NCI-H2029 (cell line): ENCODE results near the gene POLR2L.
A peak's percentile ranks its signal among the peaks of the same experiment; 100 is the strongest.

ENCODE experiments used
- DNase-seq: peaks from one replicate; lab custom pipeline; 2025; lab: John Stamatoyannopoulos, UW

POLR2L gene

GRCh38 chr11:868802-869201, 26.5 kb upstream of the POLR2L start:
- no peak for DNase-seq

GRCh38 chr11:868394-868793, 26.1 kb upstream of the POLR2L start:
- DNase-seq, result no peak

DNA sequence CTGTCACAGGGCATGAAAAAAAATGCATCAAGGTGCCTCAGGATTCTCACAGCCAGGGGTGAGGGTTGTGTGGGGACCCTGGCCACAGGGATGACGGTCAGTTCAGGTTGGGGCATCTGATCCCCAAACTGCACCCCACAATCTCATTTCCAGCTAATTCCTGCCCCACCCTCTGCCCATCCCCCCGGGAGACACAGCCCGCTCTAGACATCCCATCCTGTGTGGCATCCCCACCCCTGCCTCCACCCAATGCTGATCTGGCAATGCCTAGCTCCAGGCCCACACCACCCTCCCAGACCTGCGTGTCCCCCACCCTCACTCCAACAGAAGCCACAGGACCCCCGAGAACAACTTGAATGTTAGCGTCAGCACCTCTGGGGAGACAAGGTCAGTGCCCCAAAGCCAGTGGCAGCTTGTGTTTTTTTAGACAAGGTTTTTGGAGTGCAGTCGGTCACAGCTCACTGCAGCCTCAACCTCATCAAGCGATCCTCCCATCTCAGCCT, 25.6 kb upstream of the POLR2L start:
- no peak for DNase-seq

DNA sequence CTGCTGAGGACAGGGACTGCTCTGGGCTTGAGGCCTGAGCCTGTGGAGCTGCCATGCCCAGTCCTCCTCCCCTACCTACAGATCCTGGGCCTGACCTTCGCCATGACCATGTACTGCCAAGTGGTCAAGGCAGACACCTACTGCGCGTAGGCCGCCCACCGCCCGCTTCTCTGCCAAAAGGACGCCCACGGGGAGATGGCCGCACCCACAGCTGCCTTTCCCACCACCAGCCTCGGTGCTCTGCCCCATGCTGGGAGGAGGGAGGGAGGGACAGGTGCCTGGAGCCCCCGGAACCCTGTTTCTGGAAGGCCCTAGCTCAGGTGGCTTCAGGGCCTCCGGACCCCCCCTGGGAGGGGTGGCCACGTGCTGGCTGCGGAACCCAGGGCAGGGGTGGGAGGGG, 24.2 kb upstream of the POLR2L start:
- DNase-seq, result no peak

GRCh38 chr11:865462-866430, 23.4 kb upstream of the POLR2L start:
- no peak for DNase-seq

GRCh38 chr11:864898-865297, 22.6 kb upstream of the POLR2L start:
- no peak for DNase-seq

DNA sequence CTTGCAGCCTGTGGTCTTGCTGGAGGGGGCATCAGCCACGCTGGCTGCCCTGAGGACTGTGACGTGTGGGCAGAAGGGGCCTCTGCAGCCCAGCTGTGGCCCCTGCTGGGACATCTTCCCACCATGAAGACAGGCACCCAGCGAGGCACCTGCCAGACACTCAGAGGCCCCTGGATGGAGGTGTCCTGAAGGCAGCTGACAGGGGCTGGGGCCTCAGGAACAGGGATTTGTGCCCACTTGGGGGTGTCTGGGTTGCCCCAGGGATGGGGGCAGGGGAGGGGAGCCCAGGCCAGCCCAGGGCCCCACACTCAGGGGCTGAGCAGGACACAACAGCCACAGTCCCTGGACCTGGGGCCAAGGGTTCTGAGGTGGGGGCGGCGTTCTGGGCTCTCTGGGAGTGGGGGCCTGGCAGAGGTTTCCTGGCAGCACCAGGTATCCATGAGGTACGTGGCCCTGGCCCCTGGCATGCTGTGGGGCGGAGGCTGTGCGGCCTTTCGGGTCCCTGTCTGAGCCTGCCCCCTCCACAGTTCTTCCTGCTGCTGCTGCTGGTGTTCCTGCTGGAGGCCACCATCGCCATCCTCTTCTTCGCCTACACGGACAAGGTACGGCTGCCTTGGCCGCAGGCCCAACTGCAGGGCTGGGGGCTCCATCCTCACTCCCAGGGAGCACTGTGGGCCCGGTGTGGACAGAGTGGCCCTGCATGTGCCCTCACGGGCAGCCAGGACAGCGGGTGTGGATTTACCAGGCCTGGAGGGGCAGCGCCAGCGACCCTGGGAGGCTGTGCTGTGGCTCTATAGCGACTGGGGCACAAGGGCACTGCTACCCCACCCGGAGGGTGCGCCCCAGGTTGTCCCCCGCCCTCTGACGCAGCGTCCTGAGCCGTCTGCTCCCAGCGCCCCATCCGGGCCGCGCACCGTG, 21.8 kb upstream of the POLR2L start:
- DNase-seq, result no peak

GRCh38 chr11:863023-863909, 20.9 kb upstream of the POLR2L start:
- no peak for DNase-seq

DNA sequence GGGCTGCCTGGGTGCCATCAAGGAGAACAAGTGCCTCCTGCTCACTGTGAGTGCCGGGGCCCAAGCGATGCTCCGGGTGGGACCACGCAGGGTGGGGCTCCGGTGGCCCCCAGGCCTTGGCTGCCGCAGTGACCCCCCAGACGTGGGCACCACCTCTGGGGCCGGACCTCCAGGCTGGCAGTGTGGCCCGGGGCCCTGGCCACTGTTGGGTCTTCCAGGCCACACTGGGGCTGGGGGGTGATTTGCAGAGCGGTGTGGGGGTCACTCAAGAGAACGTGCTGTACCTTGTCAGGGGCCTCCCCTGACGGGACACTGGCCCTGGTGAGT, 20.3 kb upstream of the POLR2L start:
- no peak for DNase-seq

- DNase-seq, result no peak
These were observed 19.8 kb upstream of the POLR2L start for GRCh38 chr11:862081-862661.

- no peak for DNase-seq
These were observed 18.8 kb upstream of the POLR2L start for GRCh38 chr11:861105-861479.

DNA sequence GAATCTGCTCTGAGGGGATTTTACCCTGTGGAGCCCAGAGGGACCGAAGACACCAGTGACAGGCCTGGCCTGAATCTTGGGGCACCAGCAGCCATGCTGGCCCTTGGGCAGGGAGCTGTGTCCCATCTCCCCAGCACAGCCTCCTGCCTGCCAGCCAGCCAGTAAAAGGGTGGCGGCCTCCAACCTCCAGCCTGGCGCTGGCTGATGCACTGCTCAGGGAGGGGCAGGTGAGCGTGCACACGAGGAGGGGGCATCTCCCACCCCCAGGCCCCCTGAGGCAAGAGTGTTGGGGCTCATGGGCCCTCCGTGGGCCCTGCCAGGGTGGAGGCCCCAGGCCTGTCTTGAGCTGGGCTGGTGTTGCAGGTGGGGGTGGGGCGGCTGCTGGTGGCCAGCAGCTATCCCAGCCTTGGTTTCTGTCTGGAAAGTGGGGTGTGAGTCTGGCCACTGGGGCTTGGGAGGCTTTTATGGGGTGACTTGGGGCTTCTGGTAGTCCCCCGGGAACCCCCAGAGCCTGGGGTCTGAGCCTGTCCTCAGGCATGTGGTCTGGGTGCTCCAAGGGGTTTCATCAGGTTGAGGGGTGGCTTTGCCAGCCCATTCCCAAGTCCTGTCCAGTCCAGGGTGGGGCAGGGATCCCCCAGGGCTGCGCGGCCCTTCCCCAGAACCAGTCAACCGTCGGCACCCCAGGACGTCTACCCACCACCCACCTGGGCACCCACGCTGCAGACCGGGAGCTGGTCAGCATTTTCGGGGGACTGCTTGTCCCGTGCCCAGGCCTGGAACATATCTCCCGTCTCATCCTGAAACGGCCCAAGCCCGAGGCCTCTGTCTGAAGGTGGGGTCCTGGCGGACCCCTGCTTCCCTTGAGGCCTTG, 18.1 kb upstream of the POLR2L start:
- no peak for DNase-seq

DNA sequence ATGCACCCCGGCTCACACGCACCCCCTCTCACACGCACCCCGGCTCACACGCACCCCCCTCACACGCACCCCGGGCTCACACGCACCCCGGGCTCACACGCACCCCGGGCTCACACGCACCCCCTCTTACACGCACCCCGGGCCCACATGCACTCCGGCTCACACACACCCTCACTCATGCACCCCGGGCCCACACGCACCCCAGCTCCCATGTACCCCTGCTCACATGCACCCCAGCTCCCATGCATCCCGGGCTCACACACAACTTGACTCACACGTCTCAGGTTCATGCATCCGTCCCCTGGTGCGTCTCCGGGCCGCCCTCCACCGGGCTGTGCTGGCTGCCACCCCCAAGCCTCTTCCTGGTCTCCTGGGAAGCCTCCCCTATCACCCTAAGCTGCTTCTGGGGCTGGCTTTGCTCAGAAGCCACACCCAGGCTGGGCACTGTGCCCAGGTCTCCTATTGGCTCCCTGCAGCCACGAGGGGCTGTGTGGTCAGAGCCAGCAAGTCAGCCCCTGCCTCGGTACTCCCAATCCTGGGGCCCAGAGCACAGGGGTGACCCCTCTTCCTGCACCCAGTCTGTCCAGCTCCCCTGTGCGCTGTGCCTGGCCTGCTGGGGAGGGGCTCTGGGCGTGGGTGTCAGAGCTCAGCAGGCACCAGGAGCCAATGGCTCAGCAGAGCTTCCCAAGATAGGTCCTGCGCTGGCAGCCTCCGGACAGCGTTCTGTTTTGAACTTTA, 17.2 kb upstream of the POLR2L start:
- DNase-seq, result peak; percentile 77

DNA sequence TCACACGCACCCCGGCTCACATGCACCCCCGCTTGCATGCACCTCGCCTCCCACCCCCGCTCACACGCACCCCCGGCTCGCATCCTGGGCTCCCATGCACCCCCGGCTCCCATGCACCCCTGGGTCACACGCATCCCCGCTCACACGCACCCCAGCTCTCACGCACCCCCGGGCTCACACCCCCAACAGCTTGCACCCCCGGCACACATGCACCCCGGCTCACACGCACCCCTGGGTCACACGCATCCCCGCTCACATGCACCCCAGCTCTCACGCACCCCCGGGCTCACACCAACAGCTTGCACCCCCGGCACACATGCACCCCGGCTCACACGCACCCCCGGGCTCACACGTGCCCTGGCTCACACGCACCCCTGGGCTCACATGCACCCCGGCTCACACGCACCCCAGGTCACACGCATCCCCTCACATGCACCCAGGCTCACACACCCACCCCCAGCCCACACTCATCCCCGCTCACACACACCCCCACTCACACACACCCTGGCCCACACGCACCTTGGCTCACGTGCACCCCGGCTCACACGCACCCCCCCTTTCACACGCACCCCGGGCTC, 16.5 kb upstream of the POLR2L start:
- no peak for DNase-seq

- no peak for DNase-seq
These were observed 15.9 kb upstream of the POLR2L start for GRCh38 chr11:858053-858761.

GRCh38 chr11:856397-856796, 14.1 kb upstream of the POLR2L start:
- no peak for DNase-seq

DNA sequence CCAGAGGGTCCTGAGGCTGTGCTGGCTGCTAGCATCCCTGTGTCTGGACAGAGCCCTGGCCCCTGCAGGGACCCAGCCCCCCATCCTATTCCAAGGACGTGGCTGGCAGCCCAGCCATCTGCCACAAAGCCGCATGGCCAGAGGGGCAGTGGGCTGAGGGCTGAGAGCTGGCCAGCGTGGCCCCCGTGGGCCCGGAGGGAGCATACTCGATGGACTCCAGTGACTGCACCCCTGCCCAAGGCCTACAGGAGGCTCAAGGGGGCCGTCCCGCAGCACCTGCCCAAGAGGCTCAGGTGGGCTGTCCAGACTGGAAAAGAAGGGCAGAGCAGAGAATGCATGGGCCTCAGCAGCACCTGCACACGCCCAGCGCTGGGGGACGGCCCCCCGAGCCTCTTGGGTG, 13.5 kb upstream of the POLR2L start:
- DNase-seq, result no peak

- no peak for DNase-seq
These were observed 13.0 kb upstream of the POLR2L start for GRCh38 chr11:855330-855674.
